GM19324 (cell line): ENCODE data around the gene PPT1.

Source experiments
- ATAC-seq: cut with Tn5 transposase; IDR thresholded peaks from one replicate; pipeline ENCODE4 v1.9.1; 2021; ENCODE audit warnings: mild to moderate bottlenecking, moderate library complexity; ENCODE audit not compliant: unreplicated experiment, low FRiP score

The PPT1 gene

DNA sequence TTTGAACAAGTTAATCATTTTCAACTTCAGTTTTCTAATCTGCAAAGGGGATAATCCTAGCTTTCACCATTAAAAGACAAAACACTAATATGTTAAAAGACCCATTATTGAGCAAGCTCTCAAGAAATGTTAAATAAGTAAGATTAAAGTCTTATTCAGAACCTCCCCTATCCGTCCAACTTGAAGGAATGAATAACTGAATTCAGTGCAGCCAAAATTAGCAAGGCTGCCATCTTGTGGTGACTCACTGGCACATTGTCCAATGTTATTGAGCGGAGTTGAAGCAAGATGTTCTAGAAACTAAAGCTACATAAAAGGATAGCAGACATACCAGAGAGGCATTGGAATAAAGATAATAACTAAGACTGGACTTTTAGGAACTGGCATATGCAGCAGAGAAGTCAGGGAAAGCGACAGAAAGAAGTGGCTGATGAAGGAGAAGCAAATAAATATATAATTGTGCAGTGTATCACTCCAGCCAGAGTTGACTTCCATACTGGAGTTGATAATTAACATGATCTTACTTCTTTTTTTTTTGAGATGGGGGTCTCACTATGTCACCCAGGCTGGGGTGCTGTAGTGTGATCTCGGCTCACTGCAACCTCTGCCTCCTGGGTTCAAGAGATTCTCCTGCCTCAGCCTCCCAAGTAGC lies 64.7 kb downstream of the PPT1 start:
- no peak for ATAC-seq

GRCh38 chr1:40030528-40031135 lies 66.4 kb downstream of the PPT1 start:
- ATAC-seq, result no peak

DNA sequence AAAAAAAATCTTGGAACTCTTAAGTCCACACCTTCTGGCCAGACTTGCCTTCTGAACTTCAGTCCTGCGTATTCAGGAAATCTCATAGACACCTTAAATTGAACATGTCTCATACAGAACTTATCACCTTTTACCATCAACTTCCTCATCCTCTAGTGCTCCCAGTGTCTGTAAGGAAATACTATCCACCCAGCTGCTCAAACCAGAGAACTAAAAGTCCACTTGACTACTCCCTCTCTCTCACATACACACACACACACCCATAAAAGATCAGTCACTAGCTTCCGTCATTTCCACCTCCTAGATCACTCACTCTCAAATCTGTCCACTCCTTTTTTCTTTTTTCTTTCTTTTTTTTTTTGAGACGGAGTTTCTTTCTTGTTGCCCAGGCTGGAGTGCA lies 67.4 kb downstream of the PPT1 start:
- ATAC-seq, result no peak

DNA sequence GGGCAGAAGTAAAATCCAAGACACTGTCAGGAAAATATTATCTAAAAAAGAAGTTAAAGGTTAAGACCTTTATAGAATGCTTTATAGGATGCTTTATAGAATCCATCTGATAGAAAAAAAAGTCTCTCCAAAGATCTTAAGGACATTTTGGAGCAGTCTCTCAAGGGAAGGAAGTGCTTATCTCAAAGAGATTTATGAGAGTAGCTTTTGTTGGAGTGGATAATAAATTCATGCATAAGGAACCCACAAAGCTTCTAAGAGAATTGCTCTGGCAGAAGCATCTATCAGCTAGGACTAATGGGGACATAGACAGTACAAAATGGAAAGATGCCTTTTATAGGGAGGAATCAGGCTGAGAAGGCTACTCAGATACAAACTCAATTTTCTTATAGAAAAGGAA lies 69.4 kb downstream of the PPT1 start:
- no peak for ATAC-seq

DNA sequence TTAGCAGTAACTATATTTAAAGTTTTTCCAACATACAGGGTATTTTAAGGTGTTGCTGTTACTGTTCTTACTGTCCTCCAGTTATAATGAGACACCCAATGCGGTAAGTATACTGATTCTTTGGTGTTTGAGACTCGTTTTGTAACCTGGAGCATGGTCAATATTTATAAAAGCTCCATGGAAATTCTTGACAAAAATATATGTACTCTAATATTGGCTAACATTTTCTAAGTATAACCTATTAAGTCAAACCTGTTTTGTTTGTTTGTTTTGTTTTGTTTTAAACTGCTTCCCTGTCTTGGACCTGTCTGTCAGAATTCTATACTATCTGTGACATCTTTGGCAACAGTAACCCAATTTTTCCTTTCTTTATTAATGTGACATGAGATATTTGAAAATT lies 72.4 kb downstream of the PPT1 start:
- no peak for ATAC-seq

- no peak for ATAC-seq
Measured at GRCh38 chr1:40023379-40023944, 73.6 kb downstream of the PPT1 start.
